ENCODE results near the gene CPLX4. TPM values are rescaled to one million over a fixed set of nuclear protein-coding genes. Genes with fewer than 3 reads are reported as not detected.

Gene CPLX4
- polyA plus RNA-seq, 1 experiment = not detected

- Histone ChIP-seq H3K27ac (ENCODE audit: low read depth, low read length) (no peak overlapping the region), H3K9me3 (ENCODE audit: control insufficient read depth, insufficient read depth, low read length) (no peaks in the 10 kb centered on the region), H3K4me3 (ENCODE audit: low read depth, low read length) (no peak overlapping the region), H3K27me3 (ENCODE audit: control insufficient read depth, insufficient read depth, low read length) (peaks cover 13% of the 10 kb centered on the region)
- ChIA-PET CTCF (interaction anchor here (0.6 to 5.3 kb wide), 47 partner anchors 9 to 1300 kb away, joined by 3 to 189 read pairs (median 4); partner anchors contain the start of gene CCBE1), POLR2A (interaction anchor here (0.8 kb wide), 1 partner anchor 110 kb away, joined by 5 read pairs; the partner anchor contains the start of gene LMAN1)
- peak; percentile 65 for DNase-seq (ENCODE audit: low read depth, low spot score)
- peak; percentile 88 for TF ChIP-seq CTCF (IDR thresholded peaks at IDR 0.05; ENCODE audit: low read depth, low read length)
Observed at GRCh38 chr18:59249199-59249774, 69.2 kb downstream of the CPLX4 start.

GRCh38 chr18:59246796-59247195 is 71.7 kb downstream of the CPLX4 start:
- no peak for DNase-seq (ENCODE audit: low read depth, low spot score)
- POLR2A ChIA-PET = no interaction called here
- no peak overlapping the region for H3K27ac ChIP-seq (ENCODE audit: low read depth, low read length)
- H3K27me3 ChIP-seq (ENCODE audit: control insufficient read depth, insufficient read depth, low read length) = peaks cover 10% of the 10 kb centered on the region
- CTCF ChIA-PET = interaction anchor here (5.3 kb wide), 1 partner anchor 154 kb away, joined by 189 read pairs; no protein-coding TSS in a partner anchor
- no peak overlapping the region for H3K4me3 ChIP-seq (ENCODE audit: low read depth, low read length)
- TF ChIP-seq CTCF (IDR thresholded peaks at IDR 0.05; ENCODE audit: low read depth, low read length) = no peak
- H3K9me3 ChIP-seq (ENCODE audit: control insufficient read depth, insufficient read depth, low read length) = no peaks in the 10 kb centered on the region

Other genes starting within 250 kb of the CPLX4 start
- 13.9 and 19.7 TPM in 2 replicates for gene SEC11C, start 178.8 kb downstream of the CPLX4 start, polyA plus RNA-seq (2011; rRNA removed)
- gene GRP, start 98.5 kb downstream of the CPLX4 start, polyA plus RNA-seq (2011; rRNA removed) = not detected in 2 replicates
- not detected in 2 replicates for gene RAX, start 45.2 kb downstream of the CPLX4 start, polyA plus RNA-seq (2011; rRNA removed)
- 110 and 159 TPM in 2 replicates for gene LMAN1, start 40.6 kb upstream of the CPLX4 start, polyA plus RNA-seq (2011; rRNA removed)